DOHH2 (cell line): ENCODE measurements around the gene DIS3L2.

ENCODE experiments used
- EZH2phosphoT487 ChIP-seq: fragments of 200-600 bp; sonication (generic); IDR thresholded peaks from 2 replicates; pipeline ENCODE4 v1.6.1; 2017; ENCODE audit warnings: borderline replicate concordance, mild to moderate bottlenecking, antibody characterized with exemption, low read length, moderate library complexity, mixed read lengths
- TF ChIP-seq, protein P1 (sequence below): fragments of 200-600 bp; sonication (generic); IDR thresholded peaks from one replicate; pipeline ENCODE4 v1.5.1; 2014; ENCODE audit warnings: antibody characterized with exemption, mild to moderate bottlenecking, low read depth, low read length; ENCODE audit not compliant: poor library complexity, severe bottlenecking

DNA sequence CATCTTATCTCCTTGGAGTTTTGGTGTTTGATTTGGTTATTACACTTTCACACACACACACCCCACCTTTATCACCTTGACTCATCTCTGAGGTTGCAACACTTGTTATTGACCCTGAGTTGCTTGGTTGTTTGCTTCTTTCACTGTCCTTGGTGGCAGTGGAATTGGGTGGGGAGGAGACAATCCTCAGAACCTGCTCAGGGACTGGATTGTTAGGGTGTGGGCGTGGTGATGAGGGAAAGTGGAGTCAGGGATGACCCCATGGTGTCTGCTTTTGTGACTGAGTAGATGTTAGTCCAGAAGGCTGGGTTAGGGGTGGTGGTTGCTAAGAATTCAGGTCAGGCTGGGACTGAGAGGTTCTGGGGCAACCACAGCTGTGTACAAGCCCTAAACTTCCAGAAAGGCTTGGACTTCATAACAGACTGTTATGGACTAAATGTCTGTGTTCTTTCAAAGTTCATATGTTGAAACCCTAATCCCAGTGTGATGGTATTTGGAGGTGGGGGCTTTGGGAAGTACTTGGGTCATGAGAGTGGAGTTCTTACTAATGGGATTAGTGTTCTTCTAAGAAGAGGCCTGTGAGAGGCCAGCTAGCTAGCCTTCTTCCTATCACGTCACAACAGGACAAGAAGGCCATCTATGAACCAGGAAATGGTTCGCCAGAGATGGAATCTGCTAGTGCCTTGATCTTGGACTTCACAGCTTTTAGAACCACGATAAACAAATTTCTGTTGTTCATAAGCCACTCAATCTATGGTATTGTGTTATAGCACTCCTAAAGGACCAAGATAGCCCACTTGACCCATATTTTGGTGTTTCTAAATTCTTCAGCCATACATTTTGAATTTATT is 3.4 kb upstream of the DIS3L2 start:
- TF ChIP-seq, protein P1, sequence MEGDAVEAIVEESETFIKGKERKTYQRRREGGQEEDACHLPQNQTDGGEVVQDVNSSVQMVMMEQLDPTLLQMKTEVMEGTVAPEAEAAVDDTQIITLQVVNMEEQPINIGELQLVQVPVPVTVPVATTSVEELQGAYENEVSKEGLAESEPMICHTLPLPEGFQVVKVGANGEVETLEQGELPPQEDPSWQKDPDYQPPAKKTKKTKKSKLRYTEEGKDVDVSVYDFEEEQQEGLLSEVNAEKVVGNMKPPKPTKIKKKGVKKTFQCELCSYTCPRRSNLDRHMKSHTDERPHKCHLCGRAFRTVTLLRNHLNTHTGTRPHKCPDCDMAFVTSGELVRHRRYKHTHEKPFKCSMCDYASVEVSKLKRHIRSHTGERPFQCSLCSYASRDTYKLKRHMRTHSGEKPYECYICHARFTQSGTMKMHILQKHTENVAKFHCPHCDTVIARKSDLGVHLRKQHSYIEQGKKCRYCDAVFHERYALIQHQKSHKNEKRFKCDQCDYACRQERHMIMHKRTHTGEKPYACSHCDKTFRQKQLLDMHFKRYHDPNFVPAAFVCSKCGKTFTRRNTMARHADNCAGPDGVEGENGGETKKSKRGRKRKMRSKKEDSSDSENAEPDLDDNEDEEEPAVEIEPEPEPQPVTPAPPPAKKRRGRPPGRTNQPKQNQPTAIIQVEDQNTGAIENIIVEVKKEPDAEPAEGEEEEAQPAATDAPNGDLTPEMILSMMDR: no peak
- no peak for TF ChIP-seq EZH2phosphoT487
